Eye (tissue), 1 donor: ENCODE results near the gene SEMA7A.

Experiments
- DNase-seq: peaks from one replicate; pipeline ENCODE4 v3.0.0-alpha.2; 2015

Gene SEMA7A

DNA sequence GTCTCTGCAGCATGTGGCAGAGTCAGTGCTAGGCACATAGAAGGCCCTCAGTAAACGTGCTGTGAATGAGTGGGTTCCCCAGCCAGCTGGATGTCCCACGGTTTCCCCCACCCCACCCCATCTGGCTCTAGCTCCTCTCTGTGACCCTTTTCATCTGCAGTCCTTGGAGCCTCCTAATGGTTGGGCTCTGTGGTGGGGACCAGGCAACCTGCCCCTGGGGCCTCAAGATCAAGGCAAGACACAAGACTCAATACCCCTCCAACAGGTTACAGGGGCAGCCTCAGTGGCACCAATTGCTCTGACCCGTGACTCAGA lies 49.2 kb downstream of the SEMA7A start:
- DNase-seq: no peak

DNA sequence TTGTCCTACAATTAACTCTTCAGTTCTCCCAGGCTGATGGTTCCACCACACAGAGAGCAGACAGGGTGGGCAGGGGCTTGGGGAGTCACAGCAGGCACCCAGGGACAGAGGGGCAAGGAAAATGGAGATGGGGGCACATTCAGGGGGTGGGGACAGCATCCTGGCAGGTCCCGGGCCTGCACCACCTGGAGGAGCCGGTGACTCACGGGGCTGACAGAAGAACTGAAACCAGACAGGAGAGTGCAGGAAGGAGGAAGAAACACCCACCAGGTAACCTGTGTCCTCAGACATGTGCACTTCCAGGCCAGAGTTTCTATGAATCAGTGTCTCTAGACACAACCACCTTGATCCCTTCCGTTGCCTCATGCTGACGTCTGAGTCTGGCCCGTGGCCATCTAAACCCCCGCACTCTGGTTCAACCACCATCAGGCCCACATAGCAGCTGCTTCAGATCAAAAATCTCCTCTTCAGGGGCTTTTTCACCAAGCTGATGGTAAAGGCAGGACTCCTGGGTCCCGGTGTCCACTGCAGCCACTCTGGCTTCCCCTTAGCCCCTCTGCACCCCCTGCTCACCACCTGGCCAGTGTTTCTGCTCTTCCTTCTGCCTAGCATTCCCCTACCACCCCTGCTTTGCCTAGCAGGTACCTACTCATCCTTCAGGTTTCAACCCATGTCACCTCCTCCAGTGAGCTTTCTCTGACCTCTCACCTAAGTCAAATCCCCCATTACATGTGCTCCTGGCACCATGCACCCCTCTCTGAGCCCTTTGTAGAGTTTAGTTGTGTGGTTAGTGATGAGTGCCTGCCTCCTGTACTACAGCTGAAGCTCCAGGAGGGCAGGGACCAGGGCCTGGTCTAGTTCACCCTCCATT lies 49.8 kb downstream of the SEMA7A start:
- DNase-seq: no peak

DNA sequence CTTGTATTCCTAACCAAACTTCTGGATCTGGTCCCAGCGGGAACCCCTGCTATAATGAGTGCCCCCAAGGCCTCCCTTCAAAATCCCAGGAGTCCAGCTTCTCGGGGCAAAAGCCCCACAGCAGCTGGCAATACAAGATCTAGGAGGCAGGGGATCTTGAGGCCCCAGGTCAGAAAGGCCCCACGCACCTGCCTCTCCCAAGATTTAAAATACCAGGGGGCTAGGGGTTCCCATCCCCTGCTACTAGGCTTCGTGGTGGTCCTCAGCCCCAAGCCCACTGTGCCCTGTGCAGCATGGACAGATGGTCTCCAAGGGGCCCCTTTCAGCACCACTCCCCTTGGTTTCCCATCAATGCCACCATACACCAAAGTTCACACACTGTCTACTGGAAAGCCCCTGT lies 50.5 kb downstream of the SEMA7A start:
- no peak for DNase-seq

DNA sequence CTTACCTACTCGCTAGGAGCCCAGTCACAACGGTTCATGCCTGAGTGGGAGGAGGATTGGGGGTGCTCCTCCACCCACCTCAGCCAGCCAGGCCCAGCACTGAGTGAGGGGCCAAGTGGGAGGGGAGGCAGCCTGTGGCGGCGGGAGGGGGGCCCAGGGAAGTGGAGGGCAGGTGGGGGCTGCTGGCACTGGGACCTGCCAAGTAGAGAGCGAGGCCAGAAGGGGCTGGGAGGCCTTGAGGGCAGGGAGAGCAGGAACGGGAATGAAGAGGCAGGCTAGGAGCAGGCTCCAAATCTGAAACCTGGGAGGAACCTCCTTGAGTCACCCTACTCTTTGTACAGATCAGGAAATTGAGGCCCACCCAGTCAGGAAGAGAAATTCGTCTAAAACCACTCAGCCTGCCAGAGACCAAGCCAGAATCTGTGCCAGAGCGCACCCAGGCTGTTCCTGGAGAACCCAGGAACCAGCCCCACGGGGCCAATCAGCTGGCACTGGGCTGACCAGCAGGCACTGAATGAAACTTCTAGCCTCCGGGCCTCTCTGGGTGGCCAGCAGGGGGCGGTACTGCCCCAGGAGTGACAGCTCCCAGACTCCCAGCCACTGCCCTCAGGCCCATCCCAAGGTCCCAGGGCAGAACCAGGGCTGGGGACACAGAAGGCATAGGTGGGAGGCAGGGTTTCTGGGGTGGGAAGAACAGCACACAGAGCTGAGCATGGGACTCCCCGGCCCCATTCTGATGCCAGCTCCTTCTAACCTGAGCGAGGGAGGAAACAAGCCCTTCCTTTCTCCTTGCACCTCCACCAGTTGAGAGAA lies 51.5 kb downstream of the SEMA7A start:
- peak; percentile 91 for DNase-seq

DNA sequence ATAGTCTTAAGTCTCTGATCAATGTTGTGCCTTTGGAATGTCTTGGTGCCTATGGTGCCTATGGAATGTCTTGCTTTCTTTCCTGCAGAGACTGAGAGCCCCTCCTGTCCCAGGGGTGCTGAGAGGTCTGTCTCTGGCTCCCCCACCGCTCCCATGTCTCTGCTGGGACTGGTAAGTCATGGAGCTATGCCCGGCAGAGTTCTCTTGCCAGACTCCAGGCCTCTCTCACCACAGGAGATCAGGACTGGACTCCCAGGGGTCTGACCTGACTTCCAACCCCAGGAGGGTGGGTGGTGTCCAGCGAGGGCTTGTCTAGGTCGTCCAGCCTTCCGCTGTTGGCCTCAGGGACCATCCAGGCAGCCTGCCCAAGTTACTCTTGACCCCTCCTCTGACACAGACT lies 52.3 kb downstream of the SEMA7A start:
- no peak for DNase-seq

DNA sequence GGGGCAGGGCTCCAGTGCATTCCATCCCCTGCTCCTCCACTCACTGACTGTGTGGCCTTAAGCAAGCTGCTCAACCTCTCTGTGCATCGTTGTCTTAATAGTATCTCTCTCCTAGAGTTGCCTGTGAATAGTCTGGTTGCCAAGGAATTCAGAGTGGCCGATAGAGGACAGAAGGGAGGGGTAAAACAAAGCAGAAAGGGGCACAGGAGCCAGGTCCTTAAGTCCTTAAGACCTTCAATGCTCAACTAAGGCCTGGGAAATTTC lies 52.6 kb downstream of the SEMA7A start:
- no peak for DNase-seq

DNA sequence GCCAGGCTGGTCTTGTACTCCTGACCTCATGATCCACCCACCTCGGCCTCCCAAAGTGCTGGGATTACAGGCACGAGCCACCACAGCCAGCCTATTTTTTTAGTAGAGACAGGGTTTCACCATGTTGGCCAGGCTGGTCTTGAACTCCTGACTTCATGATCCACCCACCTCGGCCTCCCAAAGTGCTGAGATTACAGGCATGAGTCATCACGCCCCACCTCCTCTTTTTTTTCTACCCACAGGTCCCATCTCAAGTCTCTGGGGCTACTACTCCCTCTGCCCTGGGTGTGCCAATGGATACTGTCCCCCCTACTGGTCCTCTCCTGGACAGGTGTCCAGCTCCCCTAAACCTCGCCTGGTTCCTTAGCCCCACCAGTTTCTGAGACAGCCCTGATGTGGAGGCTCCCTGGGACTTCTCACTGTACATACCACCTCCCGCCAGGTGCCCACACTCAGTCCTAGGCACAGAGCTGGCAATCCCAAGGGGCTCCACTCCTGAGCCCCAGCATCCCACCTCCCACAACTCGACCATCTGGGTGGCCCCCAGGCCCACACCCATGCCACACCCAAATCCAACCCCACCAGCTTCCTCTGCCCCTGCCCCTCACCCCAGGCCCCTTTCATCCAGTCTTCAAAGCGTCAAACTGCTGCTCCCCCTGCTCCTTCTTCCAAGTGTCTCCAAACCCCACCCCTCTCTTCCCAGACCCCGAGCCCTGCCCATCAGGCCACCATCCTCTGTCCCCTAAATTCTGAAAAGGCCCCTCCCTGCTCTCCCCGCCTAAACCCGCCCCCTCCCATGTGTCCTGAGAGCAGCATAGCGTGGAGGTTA lies 53.2 kb downstream of the SEMA7A start:
- DNase-seq: no peak

DNA sequence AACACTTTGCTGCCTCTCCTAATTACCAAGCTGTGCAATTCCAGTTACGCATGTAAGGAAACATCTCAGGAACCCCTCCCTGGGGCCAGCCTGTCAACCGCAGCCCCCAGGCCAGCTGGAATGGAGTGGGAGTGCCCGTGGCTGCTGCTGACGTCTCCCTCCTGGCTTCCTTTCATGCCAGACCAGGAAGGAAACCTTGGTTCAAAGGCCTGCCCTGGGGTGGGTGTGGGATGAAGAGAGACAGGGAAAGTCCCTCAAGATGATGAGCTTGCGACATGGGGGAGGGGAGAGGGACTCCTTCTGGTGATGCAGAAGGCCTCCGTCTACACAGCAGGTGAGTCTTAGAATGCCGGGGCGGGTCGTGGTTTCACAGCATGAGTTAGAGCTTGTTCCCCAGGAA lies 54.9 kb downstream of the SEMA7A start:
- DNase-seq: no peak

DNA sequence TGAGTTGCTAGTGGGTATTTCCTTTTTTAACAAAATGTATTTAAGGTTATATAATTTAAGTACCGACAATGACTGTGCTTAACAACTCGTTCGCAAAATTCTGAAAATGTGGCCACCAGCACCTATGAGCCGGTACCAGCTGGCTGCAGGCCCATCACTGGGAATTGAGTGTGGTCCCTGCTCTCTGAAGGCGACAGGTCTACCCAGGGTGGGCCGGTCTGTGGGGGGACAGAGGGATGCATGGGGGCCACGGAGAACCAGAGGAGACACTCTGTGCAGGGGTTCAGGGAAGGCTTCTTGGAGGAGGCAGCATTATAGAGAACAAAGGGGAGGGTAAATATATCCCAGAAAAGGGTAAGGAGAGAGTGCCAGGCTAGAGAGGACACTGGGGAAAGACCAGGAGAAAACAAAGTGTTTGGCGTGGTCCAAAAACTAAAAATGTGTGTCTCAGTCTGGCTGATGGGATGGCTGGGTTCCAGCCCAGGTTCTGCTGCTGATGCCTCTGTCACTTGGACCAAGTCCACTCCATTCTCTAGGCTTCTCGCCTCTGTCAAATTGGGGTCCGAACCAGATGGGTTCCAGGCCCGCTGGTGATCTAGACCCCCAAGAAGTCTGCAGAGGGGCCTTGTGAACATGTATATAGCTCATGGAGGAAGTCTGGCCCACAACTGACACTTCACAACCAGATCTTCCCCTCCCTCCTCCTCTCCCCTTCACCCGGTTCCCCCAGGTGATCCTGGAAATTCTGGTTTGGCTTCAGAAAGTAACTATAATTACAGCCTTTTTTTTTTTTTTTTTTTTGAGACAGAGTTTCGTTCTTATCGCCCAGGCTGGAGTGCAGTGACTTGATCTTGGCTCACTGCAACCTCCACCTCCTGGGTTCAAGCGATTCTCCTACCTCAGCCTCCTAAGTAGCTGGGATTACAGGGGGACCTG lies 55.7 kb downstream of the SEMA7A start:
- DNase-seq: no peak

DNA sequence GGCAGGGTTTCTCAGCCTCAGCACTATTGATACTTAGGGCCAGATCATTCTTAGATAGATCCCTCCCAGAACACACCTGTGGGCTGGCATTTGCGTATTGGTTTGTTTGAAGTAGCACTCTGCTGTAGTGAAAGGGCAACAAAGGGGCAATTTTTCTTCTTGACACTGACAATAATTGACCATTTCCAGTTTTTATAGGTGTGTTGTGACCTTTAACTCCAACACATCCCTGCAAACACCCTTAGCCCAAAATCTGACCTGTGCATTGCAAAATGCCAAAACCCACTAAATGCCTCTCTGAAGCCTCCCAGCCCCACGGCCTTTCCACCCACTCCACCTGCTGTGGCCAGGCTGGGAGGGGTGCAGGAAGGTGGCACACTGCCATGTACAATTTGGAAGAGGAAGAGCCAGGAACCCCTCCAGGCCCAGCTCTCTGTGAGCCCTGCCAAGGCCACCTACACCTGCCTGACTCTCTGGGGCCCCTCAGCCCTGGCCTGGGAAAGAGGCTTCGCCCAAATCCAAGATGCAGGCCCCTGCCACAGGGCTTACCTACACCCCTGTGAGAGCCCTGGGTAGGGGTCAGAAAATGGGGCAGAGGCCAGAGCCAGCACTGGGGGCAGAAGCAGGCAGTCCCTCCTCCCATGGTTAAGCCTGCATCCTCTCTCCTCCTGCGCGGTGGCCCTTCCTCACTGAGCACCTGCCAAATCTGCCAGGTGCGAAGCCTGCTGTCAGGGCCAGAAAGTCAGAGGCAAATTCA lies 56.8 kb downstream of the SEMA7A start:
- DNase-seq: no peak

DNA sequence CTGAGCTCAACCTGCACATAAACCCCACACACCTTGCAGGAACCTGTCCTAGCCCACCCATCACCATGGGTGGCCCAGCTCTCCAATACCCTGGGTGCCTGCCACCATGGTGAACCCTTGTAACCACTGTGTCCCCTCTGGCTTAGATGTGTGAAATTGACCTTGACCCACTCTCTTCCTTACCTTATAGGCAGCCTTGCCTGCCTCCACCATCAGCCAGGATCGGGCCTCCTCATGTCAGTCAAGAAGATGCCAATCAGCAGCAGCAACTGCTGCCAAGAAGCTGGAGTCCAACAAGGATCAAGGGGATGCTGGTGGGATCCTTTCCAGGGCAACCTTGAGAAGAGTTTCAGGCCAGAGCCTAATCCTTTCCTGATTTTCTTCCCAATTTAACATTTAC lies 57.5 kb downstream of the SEMA7A start:
- no peak for DNase-seq

DNA sequence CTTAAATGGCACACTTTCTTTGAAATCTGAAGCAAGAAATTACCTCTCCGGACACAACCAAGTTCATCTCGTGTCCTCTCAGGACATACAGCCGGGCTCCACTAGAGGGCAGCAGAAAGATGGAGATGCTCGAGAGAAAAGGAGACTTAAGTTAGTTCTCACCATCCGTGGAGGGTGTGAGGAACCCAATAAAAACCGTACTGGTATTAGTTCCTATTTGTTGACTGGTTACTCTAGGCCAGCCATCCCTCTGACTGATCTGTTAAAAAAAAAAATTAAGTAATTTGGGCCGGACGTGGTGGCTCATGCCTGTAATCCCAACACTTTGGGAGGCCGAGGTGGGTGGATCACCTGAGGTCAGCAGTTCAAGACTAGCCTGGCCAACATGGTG lies 58.5 kb downstream of the SEMA7A start:
- DNase-seq: peak; percentile 93

DNA sequence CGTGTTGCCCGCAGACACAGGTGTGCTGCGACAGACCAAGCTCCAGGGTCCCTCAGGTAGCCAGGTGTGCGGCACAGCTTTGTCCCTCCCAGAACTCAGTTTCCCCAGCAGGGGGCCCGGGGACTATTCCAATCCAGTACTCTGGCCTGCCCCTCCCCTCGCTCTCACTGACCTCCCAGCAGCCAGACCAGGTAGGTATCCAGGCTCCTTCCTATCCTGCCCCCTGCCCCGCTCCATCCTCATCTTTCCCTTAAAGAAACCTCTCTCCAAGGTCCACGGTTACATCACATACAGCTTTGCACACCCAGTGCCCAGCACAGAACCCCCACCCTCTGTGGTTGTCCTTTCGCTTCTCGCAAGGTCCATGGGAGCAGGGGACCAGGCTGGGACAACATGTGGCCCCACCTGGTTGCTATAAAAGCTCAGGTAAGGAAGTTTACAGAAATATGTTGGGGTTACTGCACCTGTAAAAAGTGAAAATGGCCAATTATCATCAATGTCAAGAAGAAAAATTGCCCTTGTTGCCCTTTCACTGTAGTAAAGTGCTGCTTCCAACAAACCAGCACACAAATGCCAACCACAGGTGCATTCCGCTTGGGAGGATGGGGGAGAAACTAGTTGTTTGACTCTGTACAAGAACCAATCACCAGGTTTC lies 59.0 kb downstream of the SEMA7A start:
- DNase-seq: peak; percentile 29

DNA sequence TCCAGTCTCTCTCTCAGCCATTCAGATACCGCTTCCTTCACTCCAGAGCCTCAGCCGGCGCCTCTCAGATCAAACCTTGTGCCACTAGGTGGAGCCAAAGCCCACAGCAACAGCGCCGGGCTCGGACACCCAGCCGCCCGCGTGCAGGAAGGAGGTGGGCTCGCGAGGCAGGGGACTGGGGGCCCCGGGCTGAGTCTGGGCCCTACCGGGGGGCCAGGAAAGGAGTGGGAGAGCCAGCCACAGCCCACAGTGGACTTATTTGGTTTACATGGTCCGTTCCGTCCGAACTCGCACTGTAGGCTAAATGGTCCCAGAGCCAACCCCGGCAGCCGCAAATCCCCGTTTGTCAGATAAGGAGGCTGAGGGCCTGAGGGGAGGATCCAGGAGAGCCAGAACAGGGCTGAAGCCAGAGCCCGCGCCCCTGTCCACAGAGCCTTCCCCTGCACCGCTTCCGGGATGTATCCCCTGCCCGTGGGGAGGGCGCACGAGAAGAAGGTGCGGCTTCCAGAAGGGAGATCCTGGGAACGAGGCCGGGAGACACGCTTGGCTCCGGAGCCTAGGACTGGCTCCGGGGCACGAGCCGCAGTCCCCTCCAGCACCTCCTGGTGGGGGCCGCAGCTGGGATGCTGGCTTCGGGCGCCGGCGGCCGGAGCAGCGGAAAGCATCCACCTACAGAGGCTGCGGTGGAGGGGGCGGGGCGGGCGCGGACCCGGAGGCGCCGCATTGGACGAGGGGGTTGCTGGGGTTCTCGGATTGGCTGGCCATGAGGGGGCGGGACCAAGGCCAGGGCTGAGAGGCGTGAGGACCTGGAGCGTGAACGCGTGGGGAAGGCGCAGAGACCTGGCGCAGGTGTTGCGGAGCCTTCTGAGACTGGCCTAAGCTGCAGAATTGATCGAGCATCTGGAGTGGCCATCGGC lies 59.8 kb downstream of the SEMA7A start:
- peak; percentile 98 for DNase-seq

DNA sequence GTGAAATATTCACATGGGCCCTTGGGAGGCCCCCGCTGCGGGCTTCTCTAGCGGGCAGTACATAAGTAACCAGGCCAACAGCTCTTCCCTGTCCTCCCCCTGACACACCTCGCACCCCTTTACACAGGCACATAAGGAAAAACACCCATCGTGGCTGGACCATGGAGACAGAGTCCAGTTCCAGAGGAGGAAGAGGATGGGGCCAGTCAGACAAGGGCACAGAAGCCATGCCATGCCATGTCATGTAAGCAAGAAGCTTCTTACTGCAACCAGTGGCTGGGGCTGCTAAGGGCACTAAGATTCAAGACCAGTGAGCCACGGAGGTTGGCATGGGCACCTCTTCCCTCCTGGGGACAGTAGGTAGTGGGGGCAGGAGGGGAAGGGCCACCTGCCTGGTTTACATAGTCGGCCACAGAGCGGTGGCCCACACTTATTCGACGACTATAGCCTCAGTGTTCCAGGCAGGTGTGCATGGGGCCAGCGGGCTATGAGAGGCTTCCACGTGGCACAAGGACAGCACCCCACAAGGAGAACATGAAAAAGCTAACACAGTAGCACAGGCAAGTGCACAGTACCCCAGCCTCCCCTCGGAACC lies 60.6 kb downstream of the SEMA7A start:
- DNase-seq: no peak

DNA sequence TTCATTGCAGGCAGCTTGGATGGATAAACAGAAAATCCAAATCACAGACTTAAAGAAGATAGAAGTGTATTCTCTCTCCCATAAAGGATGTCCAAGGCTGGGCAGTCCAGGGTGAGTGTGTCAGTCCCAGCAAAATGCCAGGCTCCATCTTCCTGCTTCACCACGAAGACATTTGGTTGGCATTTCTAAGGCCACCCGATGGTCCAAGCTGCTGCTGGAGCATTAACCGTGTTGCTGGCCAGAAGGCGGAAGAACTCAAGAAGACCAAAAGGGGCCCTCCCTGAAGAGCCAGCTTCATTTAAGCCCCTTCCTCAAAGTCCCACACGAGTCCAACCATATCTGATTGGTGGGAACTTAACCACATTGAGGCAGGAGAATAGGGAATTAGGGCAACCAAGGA lies 63.3 kb downstream of the SEMA7A start:
- DNase-seq: no peak

DNA sequence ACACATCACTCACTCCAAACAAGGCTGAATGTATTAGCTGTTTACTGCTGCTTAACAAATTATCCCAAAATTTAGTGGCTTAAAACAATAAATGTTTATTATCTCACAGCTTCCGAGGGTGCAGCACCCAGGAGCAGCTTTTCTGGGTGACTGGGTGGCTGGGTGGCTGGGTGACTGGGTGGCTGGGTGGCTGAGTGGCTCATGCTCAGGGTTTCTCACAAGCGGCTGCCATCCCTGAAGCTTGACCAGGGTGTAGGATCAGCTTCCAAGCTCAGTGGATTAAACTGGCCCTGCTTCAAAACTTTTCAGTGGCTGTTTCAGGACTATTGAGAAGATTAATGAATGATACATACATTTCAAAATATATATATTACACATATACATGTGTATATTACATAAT lies 64.0 kb downstream of the SEMA7A start:
- no peak for DNase-seq

DNA sequence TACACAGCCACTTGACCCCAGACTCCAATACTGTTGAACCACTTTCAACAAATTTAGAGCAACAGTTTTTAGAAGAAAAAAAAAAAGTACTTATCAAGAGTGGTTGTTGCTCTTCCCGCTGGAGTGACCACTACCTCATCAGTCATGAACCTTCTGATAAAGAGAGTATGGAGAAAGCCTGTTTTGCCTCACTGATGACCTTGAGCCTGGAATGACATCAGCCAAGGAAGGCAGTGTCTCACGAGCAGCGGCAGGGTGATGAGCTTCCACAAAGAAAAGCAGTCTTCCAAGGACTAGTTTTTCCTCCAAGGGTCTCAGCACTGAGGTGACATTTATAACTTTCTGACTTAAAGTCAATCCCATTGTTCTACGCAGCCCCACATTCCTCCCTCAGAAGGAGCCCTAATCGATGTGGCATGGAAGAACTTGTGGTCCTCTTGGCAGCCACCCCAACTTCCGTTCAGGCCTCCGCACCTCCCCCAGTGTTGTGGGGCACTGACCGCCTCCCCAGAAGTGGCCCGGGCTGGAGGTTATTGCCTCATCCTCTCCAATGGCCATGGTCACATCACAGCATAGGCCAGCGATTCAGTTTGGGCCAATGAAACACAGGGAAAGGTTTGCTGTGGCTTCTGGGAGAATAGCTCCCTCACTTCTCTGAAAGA lies 64.5 kb downstream of the SEMA7A start:
- no peak for DNase-seq

DNA sequence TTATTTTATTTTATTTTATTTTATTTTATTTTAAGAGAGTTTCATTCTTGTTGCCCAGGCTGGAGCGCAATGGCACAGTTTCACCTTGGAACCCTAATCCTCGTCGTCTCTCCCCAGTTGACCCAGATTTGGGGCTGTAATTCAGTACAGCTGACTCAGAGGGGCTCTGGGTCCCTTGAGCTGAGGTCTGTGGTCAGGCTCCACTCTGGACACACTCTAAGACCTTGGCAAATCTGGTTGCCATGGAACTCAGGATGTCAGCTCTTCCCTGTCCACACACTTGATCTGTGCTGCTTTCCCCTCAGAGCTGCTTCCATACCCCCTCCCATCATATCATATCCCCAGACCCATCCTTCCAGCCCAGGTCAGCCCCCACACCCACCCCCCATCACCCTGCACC lies 65.6 kb downstream of the SEMA7A start:
- DNase-seq: no peak
